Sciatic nerve (tissue), 2 donors: ENCODE results near the gene SLC5A2. TPM values are rescaled to one million over a fixed set of nuclear protein-coding genes. Genes with fewer than 3 reads are reported as not detected.

ENCODE experiments used
- ATAC-seq: fragments of 200-7000 bp; cut with Tn5 transposase; one replicate; pipeline ENCODE4 v1.9.1; 2020; ENCODE audit warnings: mild to moderate bottlenecking, moderate library complexity
- DNase-seq: peaks from one replicate; pipeline ENCODE4 v3.0.0-alpha.2; 2020; ENCODE audit warnings: low spot score
- intact Hi-C: fragments of 100-400 bp; cut with DNase I; formaldehyde crosslinking; loops from one replicate; pipeline ENCODE4 v1.14.2; 2022
- total RNA-seq: library from RNA; stranded (reverse); fragmentation: NEBNext Ultra II Directional; extraction: Animal tissue kit (Norgen Biotek cat#: 25700); gene quantifications from one replicate; pipeline ENCODE4 v1.2.1, GENCODE V29; 2021
- donor health status: DM: no; HTN: no; CAD: no.
- donor health status: DM: no; HTN: no; CAD: no.

The SLC5A2 gene
- total RNA-seq, 1 donor from 2014 or later = not detected

- peak; percentile 92 for ATAC-seq
- DNase-seq = peak; percentile 98
- intact Hi-C loops = no loop called here
Observed at GRCh38 chr16:31458844-31459686, 23.9 kb upstream of the SLC5A2 start, which contains the start of gene ARMC5. ARMC5 (plus strand) TSS chr16:31459501; CDS start chr16:31459525, 24 bp downstream.

GRCh38 chr16:31459687-31460581 is 23.0 kb upstream of the SLC5A2 start:
- peak; percentile 100 for DNase-seq
- peak; percentile 93 for ATAC-seq
- intact Hi-C loops = no loop called here

GRCh38 chr16:31460582-31461002 is 22.3 kb upstream of the SLC5A2 start:
- intact Hi-C loops = no loop called here
- ATAC-seq (no peak), DNase-seq (peak; percentile 58)

GRCh38 chr16:31461201-31461920 is 21.6 kb upstream of the SLC5A2 start:
- no peak for ATAC-seq
- DNase-seq = peak; percentile 37
- intact Hi-C loops = no loop called here

- DNase-seq = peak; percentile 57
- intact Hi-C loops = no loop called here
- ATAC-seq = no peak
Observed at GRCh38 chr16:31461921-31462804, 20.8 kb upstream of the SLC5A2 start.

GRCh38 chr16:31464348-31464769 is 18.6 kb upstream of the SLC5A2 start:
- intact Hi-C loops = no loop called here
- DNase-seq (no peak), ATAC-seq (no peak)

- no peak for DNase-seq
- no peak for ATAC-seq
- intact Hi-C loops = no loop called here
Observed at GRCh38 chr16:31464781-31465260, 18.1 kb upstream of the SLC5A2 start.

GRCh38 chr16:31465788-31466370 is 17.0 kb upstream of the SLC5A2 start:
- intact Hi-C loops = no loop called here
- ATAC-seq (no peak), DNase-seq (no peak)

GRCh38 chr16:31466381-31466841 is 16.5 kb upstream of the SLC5A2 start:
- ATAC-seq (no peak), DNase-seq (no peak)
- intact Hi-C loops = no loop called here

- ATAC-seq = no peak
- intact Hi-C loops = no loop called here
- no peak for DNase-seq
Observed at GRCh38 chr16:31467151-31467773, 15.7 kb upstream of the SLC5A2 start.

GRCh38 chr16:31467858-31468257 is 15.1 kb upstream of the SLC5A2 start:
- ATAC-seq (no peak), DNase-seq (no peak)
- intact Hi-C loops = no loop called here

- DNase-seq = no peak
- intact Hi-C loops = no loop called here
Observed at GRCh38 chr16:31470615-31471014, 12.3 kb upstream of the SLC5A2 start.

GRCh38 chr16:31471241-31471874 is 11.6 kb upstream of the SLC5A2 start:
- intact Hi-C loops = no loop called here
- no peak for DNase-seq
- no peak for ATAC-seq

More at GRCh38 chr16:31470615-31471014, 12.3 kb upstream of the SLC5A2 start:
- no peak for ATAC-seq

- DNase-seq (peak; percentile 87), ATAC-seq (peak; percentile 71)
- intact Hi-C loops = no loop called here
Observed at GRCh38 chr16:31471875-31472708, 10.8 kb upstream of the SLC5A2 start, which contains the start of gene TGFB1I1. TGFB1I1 (plus strand) TSS chr16:31472152; CDS start chr16:31472189, 37 bp downstream.

GRCh38 chr16:31472709-31473203 is 10.2 kb upstream of the SLC5A2 start:
- ATAC-seq (peak; percentile 93), DNase-seq (peak; percentile 94)
- intact Hi-C loops = no loop called here
